Activated T-cell treated with anti-CD3 and anti-CD28 coated beads, Interleukin-2, amount 50 U/mL, for 72 hours (primary cell): ENCODE measurements around the gene GRIN2A. TPM values are rescaled to one million over a fixed set of nuclear protein-coding genes. Genes with fewer than 3 reads are reported as not detected.

ENCODE experiments used
- ATAC-seq, 2 donors: fragments of 150-1000 bp; cut with Tn5 transposase; replicated peaks in 1 of 2; 2 replicates each; pipeline ENCODE4 v1.10.0; 2021; ENCODE audit warnings: moderate library complexity in 2 of 2, mild to moderate bottlenecking in 1 of 2
- DNase-seq, 2 donors: peaks; one replicate each; pipeline ENCODE4 v3.0.0; 2021 to 2022; ENCODE audit warnings: mixed read lengths in 1 of 2
- H3K27ac Mint-ChIP-seq: one replicate; pipeline ENCODE4 v1.8.0; 2022; ENCODE audit warnings: mild to moderate bottlenecking, moderate library complexity, mixed read lengths
- H3K27me3 Mint-ChIP-seq: one replicate; pipeline ENCODE4 v1.8.0; 2022; ENCODE audit warnings: low read depth, mixed read lengths
- H3K36me3 Mint-ChIP-seq, 2 donors: one replicate each; pipeline ENCODE4 v1.8.0; 2022; ENCODE audit warnings: mixed read lengths in 2 of 2, mild to moderate bottlenecking in 1 of 2; ENCODE audit not compliant: insufficient read depth in 2 of 2
- H3K4me1 Mint-ChIP-seq: one replicate; pipeline ENCODE4 v1.8.0; 2022; ENCODE audit warnings: low read depth, mixed read lengths
- H3K4me3 Mint-ChIP-seq, 2 donors: one replicate each; pipeline ENCODE4 v1.8.0; 2022; ENCODE audit warnings: mild to moderate bottlenecking in 2 of 2, mixed read lengths in 2 of 2, moderate library complexity in 2 of 2
- H3K9me3 Mint-ChIP-seq, 2 donors: one replicate each; pipeline ENCODE4 v1.8.0; 2022; ENCODE audit warnings: mixed read lengths in 2 of 2
- total RNA-seq, 2 donors: library from RNA; stranded (reverse); gene quantifications; one replicate each; pipeline ENCODE4 v1.2.3, GENCODE V29; 2022

Gene GRIN2A
- total RNA-seq, 2 donors from 2014 or later, result not detected

DNA sequence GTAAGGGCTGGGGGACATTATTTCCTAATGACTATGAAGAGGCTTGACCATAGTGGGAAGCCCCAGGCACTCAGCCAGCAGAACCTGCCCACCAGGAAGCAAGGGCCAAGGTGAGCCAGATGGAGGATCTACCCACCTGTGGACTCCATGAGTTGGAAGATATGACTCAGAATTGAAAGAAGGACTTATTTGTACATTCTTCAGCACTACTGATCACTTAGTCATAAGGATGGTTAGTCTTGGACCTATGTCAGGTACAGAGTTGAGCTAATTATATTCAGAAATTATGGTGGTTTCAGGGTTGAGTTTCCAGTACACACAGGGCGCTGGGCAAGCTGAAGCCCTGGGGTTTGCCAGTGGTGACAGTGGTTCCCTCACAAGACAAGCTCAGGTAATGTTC is 24.0 kb upstream of the GRIN2A start:
- peaks cover 0 to 1% of the 10 kb centered on the region in 2 donors for H3K9me3 Mint-ChIP-seq
- ATAC-seq (peak; percentile 39 to 62), DNase-seq (no peak)
- no peaks in the 10 kb centered on the region for H3K4me1 Mint-ChIP-seq
- no peak overlapping the region for H3K4me3 Mint-ChIP-seq
- H3K27me3 Mint-ChIP-seq, result peaks cover 6% of the 10 kb centered on the region
- no peaks in the 10 kb centered on the region for H3K36me3 Mint-ChIP-seq
- H3K27ac Mint-ChIP-seq, result no peak overlapping the region

DNA sequence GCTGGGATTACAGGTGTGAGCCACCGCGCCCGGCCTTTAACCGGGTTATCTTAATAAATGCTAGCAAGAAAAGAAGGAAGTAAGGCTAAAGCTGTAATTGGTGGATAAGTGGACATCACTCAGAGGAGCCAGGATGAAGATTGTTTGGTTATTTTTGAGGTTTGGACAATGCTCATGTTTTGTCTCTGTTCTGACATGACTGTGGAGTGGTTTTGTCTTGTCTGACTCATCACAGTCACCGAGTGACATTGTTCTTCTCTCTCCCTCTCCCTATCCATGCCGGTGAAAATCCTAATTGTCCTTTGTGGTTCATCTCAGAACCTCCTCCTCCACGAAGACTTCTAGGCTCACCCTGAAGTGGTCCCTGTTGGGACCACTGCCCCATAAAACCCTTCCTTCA is 23.5 kb upstream of the GRIN2A start:
- Mint-ChIP-seq H3K36me3 (no peaks in the 10 kb centered on the region), H3K4me1 (no peaks in the 10 kb centered on the region), H3K4me3 (no peak overlapping the region), H3K9me3 (peaks cover 0 to 1% of the 10 kb centered on the region in 2 donors), H3K27ac (no peak overlapping the region), H3K27me3 (peaks cover 6% of the 10 kb centered on the region)
- DNase-seq, result no peak
- peak in 1 of 2 donors; percentile 54 for ATAC-seq

DNA sequence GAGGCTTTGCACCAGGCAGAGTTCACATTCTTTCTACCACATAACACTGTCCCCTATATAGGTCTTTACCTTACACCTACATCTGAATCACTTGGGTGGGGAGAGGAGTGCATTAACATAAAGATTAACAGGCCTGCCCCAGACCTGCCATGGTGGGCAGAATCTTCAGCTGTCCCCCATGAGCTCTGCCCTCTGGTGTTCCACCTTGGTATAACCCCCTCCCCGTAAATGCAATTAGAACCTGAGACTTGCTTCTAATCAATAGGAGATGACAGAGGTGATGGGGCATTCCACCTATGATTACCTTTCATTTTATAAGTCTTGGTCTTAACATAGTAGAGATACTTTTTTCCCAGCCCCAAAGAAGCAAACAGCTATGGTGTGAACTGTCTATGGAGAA is 20.4 kb upstream of the GRIN2A start:
- Mint-ChIP-seq H3K4me1 (no peaks in the 10 kb centered on the region), H3K27ac (no peak overlapping the region), H3K36me3 (no peaks in the 10 kb centered on the region), H3K4me3 (no peak overlapping the region), H3K9me3 (peaks cover 0 to 1% of the 10 kb centered on the region in 2 donors), H3K27me3 (no peaks in the 10 kb centered on the region)
- ATAC-seq (no peak), DNase-seq (no peak)

DNA sequence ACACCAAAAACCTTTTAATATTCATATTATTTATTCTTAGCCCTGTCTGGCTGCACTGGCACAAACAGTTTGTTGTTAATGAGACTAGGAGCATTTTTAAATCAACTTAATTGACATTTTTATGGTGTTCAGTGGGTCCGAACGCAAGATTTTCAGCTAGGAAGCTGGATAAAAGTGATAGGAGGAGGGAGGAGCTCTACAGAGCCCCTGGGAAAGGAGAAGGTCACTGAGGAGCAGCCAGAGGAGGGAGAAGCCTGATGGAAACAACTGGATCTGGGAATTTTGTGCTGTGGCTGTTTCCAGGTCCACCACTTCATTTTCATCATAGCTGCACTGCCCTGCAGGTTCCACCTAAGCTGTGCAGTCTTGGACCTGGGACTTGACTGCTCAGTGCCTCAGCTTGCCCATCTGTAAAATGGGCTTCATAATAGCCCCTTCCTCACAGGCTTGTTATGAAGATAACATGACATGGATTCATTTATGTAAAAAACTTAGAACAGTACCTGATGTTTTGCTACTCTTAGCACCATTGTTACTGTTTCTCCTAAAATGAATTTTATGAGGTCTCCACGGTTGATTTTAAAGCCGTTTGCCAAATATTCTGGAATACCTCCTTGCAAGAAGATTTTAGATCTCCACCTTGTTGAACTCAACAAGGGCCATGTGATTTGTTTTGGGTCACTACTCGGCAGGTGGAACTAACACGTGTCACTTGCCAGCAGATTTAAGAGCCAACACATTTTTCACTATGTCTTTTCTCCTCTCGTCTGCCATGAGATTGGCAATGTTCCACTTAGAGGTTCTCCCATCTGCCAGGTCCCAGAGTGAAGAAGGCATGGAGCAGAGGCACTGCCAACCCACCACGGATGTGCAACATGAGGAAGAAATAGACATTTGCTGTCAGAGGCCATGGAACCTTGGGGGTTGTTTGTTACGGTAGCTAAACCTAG is 18.7 kb upstream of the GRIN2A start:
- Mint-ChIP-seq H3K4me1 (no peaks in the 10 kb centered on the region), H3K4me3 (no peak overlapping the region), H3K27me3 (no peaks in the 10 kb centered on the region), H3K9me3 (no peaks in the 10 kb centered on the region), H3K27ac (no peak overlapping the region), H3K36me3 (no peaks in the 10 kb centered on the region)
- ATAC-seq (no peak), DNase-seq (no peak)

DNA sequence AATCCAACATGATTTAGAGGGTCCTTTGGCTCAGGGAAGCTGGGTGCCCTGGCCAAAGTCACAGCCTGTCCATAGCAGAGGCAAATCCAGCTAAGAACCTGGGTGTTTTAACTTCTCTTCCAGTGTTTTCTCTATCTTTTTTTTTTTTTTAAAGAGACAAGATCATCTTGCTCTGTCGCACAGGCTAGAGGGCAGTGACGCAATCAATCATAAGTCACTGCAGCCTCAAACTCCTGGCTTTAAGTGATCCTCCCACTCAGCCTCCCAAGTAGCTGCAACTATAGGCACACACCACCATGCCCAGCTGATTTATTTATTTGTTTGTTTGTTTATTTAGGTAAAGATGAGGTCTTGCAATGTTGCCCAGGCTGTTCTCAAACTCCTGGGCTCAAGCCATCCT is 14.8 kb upstream of the GRIN2A start:
- Mint-ChIP-seq H3K36me3 (no peaks in the 10 kb centered on the region), H3K27ac (no peak overlapping the region), H3K4me3 (no peak overlapping the region), H3K9me3 (no peaks in the 10 kb centered on the region), H3K4me1 (no peaks in the 10 kb centered on the region), H3K27me3 (peaks cover 3% of the 10 kb centered on the region)
- DNase-seq, result no peak
- ATAC-seq, result no peak

DNA sequence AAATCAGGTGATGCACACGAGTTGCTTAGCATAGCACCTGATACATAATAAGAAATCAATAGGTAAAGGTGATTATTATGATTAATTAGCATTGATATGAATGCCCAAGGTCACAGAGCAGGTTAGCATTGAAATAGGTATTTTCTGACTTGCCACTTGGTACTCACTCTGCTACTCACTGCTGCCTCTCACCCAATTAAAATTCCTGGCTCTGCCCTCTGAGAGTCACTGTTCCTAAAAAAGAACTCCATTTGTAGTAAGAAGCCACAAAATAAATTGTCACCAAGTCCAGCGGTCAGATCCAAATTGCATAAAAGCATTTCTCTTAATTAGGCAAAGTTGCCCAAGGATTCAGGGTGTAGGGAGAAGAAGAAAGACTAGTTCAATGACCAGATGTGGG is 8.9 kb upstream of the GRIN2A start:
- ATAC-seq, result no peak
- Mint-ChIP-seq H3K27ac (no peak overlapping the region), H3K9me3 (no peaks in the 10 kb centered on the region), H3K4me1 (no peaks in the 10 kb centered on the region), H3K36me3 (no peaks in the 10 kb centered on the region), H3K27me3 (peaks cover 5% of the 10 kb centered on the region), H3K4me3 (no peak overlapping the region)
- DNase-seq, result no peak

DNA sequence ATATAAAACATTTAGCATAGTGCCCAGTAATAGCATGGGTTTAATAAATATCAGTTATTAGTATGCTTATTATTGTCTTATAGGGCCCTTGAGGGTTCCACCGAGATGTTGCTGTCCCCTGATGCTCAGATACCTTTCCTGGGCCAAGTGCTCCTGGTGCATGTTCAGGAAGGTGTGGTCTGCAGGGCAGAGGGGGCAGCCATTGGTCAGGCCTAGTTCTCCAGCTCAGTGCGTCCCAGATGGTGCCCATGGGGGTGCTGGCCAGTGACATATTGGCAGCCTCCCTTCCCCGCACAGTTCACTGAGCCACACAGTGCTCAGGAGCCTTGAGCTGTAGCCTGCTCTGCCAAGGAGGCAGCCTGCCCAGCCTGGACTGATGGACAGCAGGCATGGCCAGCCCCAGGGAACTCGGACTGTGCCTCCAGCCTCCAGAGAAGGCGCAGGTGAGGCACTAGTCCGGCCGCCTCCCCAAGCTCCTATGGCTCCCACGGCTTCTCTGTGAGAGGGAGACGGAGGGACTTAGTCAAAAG is 7.7 kb upstream of the GRIN2A start:
- Mint-ChIP-seq H3K4me3 (no peak overlapping the region), H3K4me1 (no peaks in the 10 kb centered on the region), H3K36me3 (no peaks in the 10 kb centered on the region), H3K27me3 (peaks cover 13% of the 10 kb centered on the region), H3K9me3 (no peaks in the 10 kb centered on the region), H3K27ac (no peak overlapping the region)
- DNase-seq (no peak), ATAC-seq (no peak)

DNA sequence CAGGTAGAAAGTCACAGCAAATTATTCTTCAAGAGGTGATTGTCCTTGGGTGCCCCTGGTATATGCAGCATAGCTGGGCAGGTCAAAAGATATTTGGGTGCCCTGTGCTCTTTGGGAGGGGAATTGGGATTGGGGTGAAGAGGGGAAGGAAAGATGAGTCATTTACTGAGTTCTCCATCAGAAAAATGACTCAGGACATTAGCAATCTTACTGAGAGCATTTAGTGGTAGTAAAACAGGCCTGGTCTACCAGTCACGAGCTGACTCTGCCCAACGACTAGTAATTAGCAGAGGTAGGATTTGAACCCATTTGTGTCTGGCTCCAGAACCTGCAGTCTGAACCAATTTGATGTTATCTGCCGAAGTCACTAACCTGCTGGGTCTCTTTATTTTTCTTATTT is 6.0 kb upstream of the GRIN2A start:
- no peak for ATAC-seq
- no peak for DNase-seq
- peaks cover 26% of the 10 kb centered on the region for H3K27me3 Mint-ChIP-seq
- no peaks in the 10 kb centered on the region for H3K36me3 Mint-ChIP-seq
- no peak overlapping the region for H3K27ac Mint-ChIP-seq
- H3K9me3 Mint-ChIP-seq, result no peaks in the 10 kb centered on the region
- H3K4me3 Mint-ChIP-seq, result no peak overlapping the region
- H3K4me1 Mint-ChIP-seq, result no peaks in the 10 kb centered on the region

DNA sequence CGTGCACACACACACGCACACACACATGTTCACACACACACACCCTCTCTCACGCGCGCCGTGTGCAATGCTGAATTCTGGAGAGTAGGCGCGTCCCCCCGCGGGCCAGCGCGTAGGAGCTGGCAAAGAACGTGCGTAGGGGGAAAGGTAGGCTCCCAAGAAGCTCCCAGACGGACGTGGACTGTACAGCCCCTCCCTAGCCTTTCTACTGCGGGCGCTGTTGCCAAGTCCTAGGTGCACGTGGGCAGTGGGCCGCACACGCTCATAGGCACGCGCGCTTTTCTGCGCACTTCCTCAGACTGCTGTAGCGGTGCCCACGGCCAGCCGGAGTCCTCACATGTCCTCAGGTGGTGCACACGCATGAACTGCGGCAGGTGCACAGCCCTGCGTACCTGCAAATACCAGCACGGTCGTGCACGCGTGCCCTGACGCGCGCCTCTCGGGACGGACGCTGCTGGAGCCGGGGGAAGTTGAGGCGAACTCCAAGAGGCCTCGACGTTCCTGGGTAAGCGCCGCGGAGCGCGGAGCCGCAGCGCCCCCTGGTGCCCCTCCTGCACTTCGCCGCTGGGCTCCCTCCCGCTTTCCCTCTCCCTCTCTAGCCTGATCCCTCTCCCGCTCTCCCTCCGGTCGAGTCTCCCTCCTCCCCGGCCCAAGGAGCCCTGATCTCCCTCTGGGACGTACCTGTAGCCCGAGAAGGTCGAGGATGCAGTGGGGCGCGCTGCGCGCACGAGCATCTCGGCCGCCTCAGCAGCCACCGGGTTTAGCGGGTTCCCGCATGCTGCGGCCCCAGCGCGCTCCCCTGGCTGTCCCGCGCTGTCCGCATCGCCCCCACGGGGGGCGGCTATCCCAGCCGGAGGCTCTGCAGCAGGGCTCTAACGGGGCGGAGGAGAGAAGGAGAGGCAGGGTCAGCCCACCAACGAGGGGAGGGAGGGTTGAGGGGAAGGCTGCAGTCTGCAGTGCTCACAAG is 749 bp downstream of the GRIN2A start:
- no peaks in the 10 kb centered on the region for H3K36me3 Mint-ChIP-seq

DNA sequence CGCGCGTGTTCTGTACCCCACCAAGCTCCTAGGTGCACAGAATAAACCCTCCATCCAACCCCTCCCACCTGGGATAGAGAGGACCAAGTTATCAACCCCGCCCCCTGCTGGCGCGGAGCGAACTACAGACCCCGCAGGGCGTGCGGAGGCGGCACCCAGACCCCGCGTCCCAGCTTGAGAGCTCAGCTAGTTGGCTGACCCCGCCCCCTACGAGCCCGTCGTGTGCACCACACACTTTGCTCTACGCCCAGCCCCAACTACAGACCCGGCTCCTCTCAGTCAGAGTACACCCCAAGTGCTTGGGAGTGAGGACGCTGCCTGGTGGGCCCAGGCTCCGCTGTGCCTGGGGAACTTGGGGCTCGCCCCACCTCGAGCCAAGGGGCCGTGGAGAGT is 1.5 kb downstream of the GRIN2A start:
- ATAC-seq, result peak; percentile 4 to 38
- H3K27me3 Mint-ChIP-seq, result peaks cover 48% of the 10 kb centered on the region
- H3K27ac Mint-ChIP-seq, result no peak overlapping the region

More for the DNA sequence above, 749 bp downstream of the GRIN2A start:
- Mint-ChIP-seq H3K27me3 (peaks cover 48% of the 10 kb centered on the region), H3K9me3 (peaks cover 0 to 3% of the 10 kb centered on the region in 2 donors), H3K4me1 (peaks cover 15% of the 10 kb centered on the region), H3K4me3 (peak overlapping the region; percentile 15 to 48), H3K27ac (no peak overlapping the region)
- DNase-seq (peak; percentile 48 to 65), ATAC-seq (peak; percentile 64 to 68)

DNA sequence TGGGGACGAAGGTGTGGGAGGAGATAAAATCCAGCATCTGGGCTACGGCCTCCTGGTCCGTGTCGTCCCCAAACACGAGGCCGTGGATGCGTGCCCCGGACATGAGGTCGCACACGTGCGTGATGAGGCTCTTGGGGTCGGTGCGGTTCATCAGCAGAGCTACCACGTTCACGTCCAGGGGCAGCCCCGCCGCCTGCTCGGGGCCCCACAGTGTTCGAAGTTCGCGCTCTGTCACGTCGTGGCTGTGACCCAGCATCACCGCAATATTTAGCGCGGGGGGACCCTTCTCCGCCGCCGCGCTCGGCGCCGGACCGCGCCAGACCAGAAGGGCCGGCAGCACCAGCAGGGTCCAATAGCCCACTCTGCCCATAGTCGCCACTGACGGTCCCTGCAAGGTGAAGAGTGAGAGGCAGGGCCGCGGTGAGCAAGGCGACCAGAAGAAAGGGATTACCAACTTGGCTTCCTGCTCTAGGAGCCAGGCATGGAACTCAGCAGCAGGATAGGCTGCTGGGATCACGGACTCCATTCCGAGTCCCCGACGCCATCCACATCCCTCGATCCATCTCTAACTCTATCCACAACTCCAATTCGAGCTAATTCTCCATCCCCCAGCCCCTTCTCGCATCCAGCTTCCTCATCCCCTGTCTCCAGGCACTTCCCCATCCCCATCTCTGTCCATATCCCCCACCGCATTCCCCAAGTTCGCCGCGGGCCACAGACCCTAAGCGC is 2.0 kb downstream of the GRIN2A start:
- peaks cover 15% of the 10 kb centered on the region for H3K4me1 Mint-ChIP-seq
- peaks cover 43% of the 10 kb centered on the region for H3K27me3 Mint-ChIP-seq
- ATAC-seq (no peak), DNase-seq (no peak)
- H3K4me3 Mint-ChIP-seq, result no peak overlapping the region
- no peak overlapping the region for H3K27ac Mint-ChIP-seq
- peaks cover 0 to 3% of the 10 kb centered on the region in 2 donors for H3K9me3 Mint-ChIP-seq
- no peaks in the 10 kb centered on the region for H3K36me3 Mint-ChIP-seq

More for the DNA sequence above, 1.5 kb downstream of the GRIN2A start:
- Mint-ChIP-seq H3K4me1 (peaks cover 15% of the 10 kb centered on the region), H3K36me3 (no peaks in the 10 kb centered on the region), H3K4me3 (peak overlapping the region in 1 of 2 donors; percentile 48), H3K9me3 (peaks cover 0 to 3% of the 10 kb centered on the region in 2 donors)
- peak; percentile 29 to 39 for DNase-seq

DNA sequence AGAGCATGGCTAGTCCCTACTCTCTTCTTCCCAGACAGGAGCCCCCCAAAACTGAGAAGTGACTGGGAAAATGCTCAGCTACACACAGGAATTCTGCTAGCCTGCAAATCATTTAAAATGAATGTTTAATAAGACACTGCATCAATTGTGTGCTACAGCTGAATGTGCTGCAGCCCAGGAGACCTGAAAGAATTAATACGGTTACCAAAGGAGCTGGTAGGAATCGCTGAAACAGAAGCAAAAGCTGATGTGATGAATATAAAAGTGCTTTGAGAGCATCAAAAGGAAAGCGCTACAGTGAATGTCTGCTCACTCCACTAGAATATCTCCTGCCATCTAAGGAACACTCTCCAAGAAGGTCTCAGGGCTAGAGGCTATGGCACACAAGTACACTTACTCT is 3.7 kb downstream of the GRIN2A start:
- Mint-ChIP-seq H3K9me3 (peaks cover 0 to 3% of the 10 kb centered on the region in 2 donors), H3K36me3 (no peaks in the 10 kb centered on the region), H3K27ac (no peak overlapping the region), H3K4me1 (peaks cover 15% of the 10 kb centered on the region), H3K4me3 (no peak overlapping the region), H3K27me3 (peaks cover 29% of the 10 kb centered on the region)
- DNase-seq, result no peak
- ATAC-seq, result no peak
